HG03039 (cell line): Measurements from ENCODE around the gene CCL16.
"Not testable (repeated sequence)": the region's sequence is repeated elsewhere in the genome, so short reads cannot be mapped to it uniquely, and the experiment has no call there.

Experiments
- ATAC-seq: cut with Tn5 transposase; IDR thresholded peaks from one replicate; pipeline ENCODE4 v1.9.1; 2021; ENCODE audit warnings: mild to moderate bottlenecking, moderate library complexity; ENCODE audit not compliant: unreplicated experiment

Gene CCL16

GRCh38 chr17:35981246-35981645, at the start of gene CCL16:
CCL16 (minus strand) TSS chr17:35981497; CDS start chr17:35981420, 77 bp downstream.
- ATAC-seq, result no peak

GRCh38 chr17:36030956-36031355, 49.7 kb upstream of the CCL16 start:
- ATAC-seq, result no peak

GRCh38 chr17:36027761-36028160, 46.5 kb upstream of the CCL16 start:
- ATAC-seq, result no peak

GRCh38 chr17:36024106-36024869, 43.0 kb upstream of the CCL16 start:
- ATAC-seq, result no peak

- ATAC-seq, result no peak
These were observed 38.1 kb upstream of the CCL16 start for GRCh38 chr17:36019423-36019822.

- ATAC-seq, result no peak
These were observed 36.5 kb upstream of the CCL16 start, which contains the start of gene CCL23 for GRCh38 chr17:36017799-36018198. CCL23 (minus strand) TSS chr17:36017972; CDS start chr17:36017897, 75 bp downstream.

GRCh38 chr17:36016555-36016954, 35.3 kb upstream of the CCL16 start:
- ATAC-seq, result no peak

GRCh38 chr17:36015895-36016294, 34.6 kb upstream of the CCL16 start:
- not testable (repeated sequence) for ATAC-seq

- no peak for ATAC-seq
These were observed 33.6 kb upstream of the CCL16 start for GRCh38 chr17:36014946-36015345.

- no peak for ATAC-seq
These were observed 29.9 kb upstream of the CCL16 start for GRCh38 chr17:36011201-36011600.

GRCh38 chr17:36008998-36009665, 27.8 kb upstream of the CCL16 start:
- no peak for ATAC-seq

GRCh38 chr17:36004594-36005108, 23.4 kb upstream of the CCL16 start:
- ATAC-seq, result no peak

- no peak for ATAC-seq
These were observed 21.3 kb upstream of the CCL16 start for GRCh38 chr17:36002631-36003030.

- no peak for ATAC-seq
These were observed 20.7 kb upstream of the CCL16 start for GRCh38 chr17:36001862-36002603.

GRCh38 chr17:36001110-36001771, 19.9 kb upstream of the CCL16 start, which contains the start of gene CCL15:
CCL15 (minus strand) TSS chr17:36001553; CDS start chr17:36001492, 61 bp downstream.
- no peak for ATAC-seq

GRCh38 chr17:36000732-36001109, 19.4 kb upstream of the CCL16 start:
- no peak for ATAC-seq

GRCh38 chr17:35998756-35999155, 17.5 kb upstream of the CCL16 start:
- ATAC-seq, result no peak

- no peak for ATAC-seq
These were observed 16.8 kb upstream of the CCL16 start for GRCh38 chr17:35998018-35998545.

- not testable (repeated sequence) for ATAC-seq
These were observed 14.0 kb upstream of the CCL16 start for GRCh38 chr17:35995346-35995745.

- ATAC-seq, result no peak
These were observed 9.8 kb upstream of the CCL16 start for GRCh38 chr17:35991075-35991474.
